Measurements from ENCODE around the gene MRPL21.

The MRPL21 gene

GRCh38 chr11:68923614-68924013 is 20.0 kb upstream of the MRPL21 start:
- H3K4me3 ChIP-seq (ENCODE audit: low read length), result no peak overlapping the region
- peaks cover 34% of the 10 kb centered on the region for H3K4me1 ChIP-seq (ENCODE audit: control insufficient read depth, insufficient read depth, low read length)
- no peak overlapping the region for H3K9ac ChIP-seq (ENCODE audit: low read length)
- H3K27ac ChIP-seq (ENCODE audit: low read depth, low read length), result peak overlapping the region; percentile 83
- no peaks in the 10 kb centered on the region for H3K27me3 ChIP-seq (ENCODE audit: control insufficient read depth, insufficient read depth, low read length)
- peaks cover 16% of the 10 kb centered on the region for H3K36me3 ChIP-seq (ENCODE audit: control insufficient read depth, insufficient read depth, low read length)

GRCh38 chr11:68916439-68916838 is 12.8 kb upstream of the MRPL21 start:
- Histone ChIP-seq H3K36me3 (ENCODE audit: control insufficient read depth, insufficient read depth, low read length) (peaks cover 28% of the 10 kb centered on the region), H3K4me3 (ENCODE audit: low read length) (no peak overlapping the region), H3K27me3 (ENCODE audit: control insufficient read depth, insufficient read depth, low read length) (no peaks in the 10 kb centered on the region), H3K9ac (ENCODE audit: low read length) (no peak overlapping the region), H3K4me1 (ENCODE audit: control insufficient read depth, insufficient read depth, low read length) (peaks cover 4% of the 10 kb centered on the region), H3K27ac (ENCODE audit: low read depth, low read length) (no peak overlapping the region)

GRCh38 chr11:68914761-68915160 is 11.1 kb upstream of the MRPL21 start:
- no peaks in the 10 kb centered on the region for H3K27me3 ChIP-seq (ENCODE audit: control insufficient read depth, insufficient read depth, low read length)
- H3K4me1 ChIP-seq (ENCODE audit: control insufficient read depth, insufficient read depth, low read length), result no peaks in the 10 kb centered on the region
- H3K36me3 ChIP-seq (ENCODE audit: control insufficient read depth, insufficient read depth, low read length), result peaks cover 38% of the 10 kb centered on the region
- H3K27ac ChIP-seq (ENCODE audit: low read depth, low read length), result no peak overlapping the region
- H3K4me3 ChIP-seq (ENCODE audit: low read length), result no peak overlapping the region
- H3K9ac ChIP-seq (ENCODE audit: low read length), result no peak overlapping the region

DNA sequence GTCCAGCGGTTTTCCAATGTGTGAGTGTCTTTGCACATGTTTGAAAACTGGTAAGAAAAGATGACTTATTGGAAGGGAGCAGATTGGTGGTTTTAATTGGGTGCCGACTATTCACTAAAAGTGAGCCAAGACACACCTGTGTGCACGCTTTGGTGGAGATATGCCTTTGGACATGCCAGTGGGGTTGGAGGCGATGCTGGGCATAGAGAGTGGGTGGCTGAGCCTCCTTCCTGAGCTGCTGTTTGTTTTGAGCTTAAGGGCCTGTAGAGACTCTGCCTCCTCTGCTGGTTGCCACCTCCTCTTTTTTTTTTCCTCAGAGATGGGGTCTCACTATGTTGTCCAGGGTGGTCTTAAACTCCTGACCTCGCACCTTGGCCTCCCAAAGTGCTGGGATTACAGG is 9.6 kb upstream of the MRPL21 start:
- Histone ChIP-seq H3K4me1 (ENCODE audit: control insufficient read depth, insufficient read depth, low read length) (no peaks in the 10 kb centered on the region), H3K27ac (ENCODE audit: low read depth, low read length) (no peak overlapping the region), H3K9ac (ENCODE audit: low read length) (no peak overlapping the region), H3K27me3 (ENCODE audit: control insufficient read depth, insufficient read depth, low read length) (no peaks in the 10 kb centered on the region), H3K36me3 (ENCODE audit: control insufficient read depth, insufficient read depth, low read length) (peaks cover 43% of the 10 kb centered on the region), H3K4me3 (ENCODE audit: low read length) (no peak overlapping the region)

DNA sequence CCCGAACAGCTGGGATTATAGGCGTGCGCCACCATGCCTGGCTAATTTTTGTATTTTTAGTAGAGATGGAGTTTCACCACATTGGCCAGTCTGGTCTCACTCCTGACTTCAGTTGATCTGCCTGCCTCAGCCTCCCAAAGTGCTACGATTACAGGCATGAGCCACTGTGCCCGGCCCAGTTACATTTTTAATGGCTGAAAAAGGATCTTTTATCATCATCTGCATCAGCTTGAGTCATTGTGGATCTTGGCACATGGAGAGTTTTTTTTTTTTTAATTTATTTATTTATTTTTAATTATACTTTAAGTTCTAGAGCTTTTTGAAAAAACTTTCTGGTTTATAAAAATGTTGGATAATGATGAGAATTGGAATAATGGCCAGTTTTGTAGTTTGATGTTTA is 8.6 kb upstream of the MRPL21 start:
- H3K27ac ChIP-seq (ENCODE audit: low read depth, low read length), result no peak overlapping the region
- H3K9ac ChIP-seq (ENCODE audit: low read length), result no peak overlapping the region
- peaks cover 45% of the 10 kb centered on the region for H3K36me3 ChIP-seq (ENCODE audit: control insufficient read depth, insufficient read depth, low read length)
- no peak overlapping the region for H3K4me3 ChIP-seq (ENCODE audit: low read length)
- H3K4me1 ChIP-seq (ENCODE audit: control insufficient read depth, insufficient read depth, low read length), result no peaks in the 10 kb centered on the region
- H3K27me3 ChIP-seq (ENCODE audit: control insufficient read depth, insufficient read depth, low read length), result no peaks in the 10 kb centered on the region

GRCh38 chr11:68911731-68912130 is 8.1 kb upstream of the MRPL21 start:
- H3K27ac ChIP-seq (ENCODE audit: low read depth, low read length), result no peak overlapping the region
- H3K9ac ChIP-seq (ENCODE audit: low read length), result no peak overlapping the region
- no peak overlapping the region for H3K4me3 ChIP-seq (ENCODE audit: low read length)
- H3K4me1 ChIP-seq (ENCODE audit: control insufficient read depth, insufficient read depth, low read length), result no peaks in the 10 kb centered on the region
- H3K27me3 ChIP-seq (ENCODE audit: control insufficient read depth, insufficient read depth, low read length), result no peaks in the 10 kb centered on the region
- H3K36me3 ChIP-seq (ENCODE audit: control insufficient read depth, insufficient read depth, low read length), result peaks cover 48% of the 10 kb centered on the region

GRCh38 chr11:68910965-68911364 is 7.3 kb upstream of the MRPL21 start:
- Histone ChIP-seq H3K36me3 (ENCODE audit: control insufficient read depth, insufficient read depth, low read length) (peaks cover 42% of the 10 kb centered on the region), H3K4me3 (ENCODE audit: low read length) (no peak overlapping the region), H3K9ac (ENCODE audit: low read length) (no peak overlapping the region), H3K4me1 (ENCODE audit: control insufficient read depth, insufficient read depth, low read length) (no peaks in the 10 kb centered on the region), H3K27me3 (ENCODE audit: control insufficient read depth, insufficient read depth, low read length) (no peaks in the 10 kb centered on the region), H3K27ac (ENCODE audit: low read depth, low read length) (no peak overlapping the region)

GRCh38 chr11:68908273-68908672 is 4.6 kb upstream of the MRPL21 start:
- H3K36me3 ChIP-seq (ENCODE audit: control insufficient read depth, insufficient read depth, low read length), result peaks cover 33% of the 10 kb centered on the region
- H3K4me3 ChIP-seq (ENCODE audit: low read length), result no peak overlapping the region
- H3K9ac ChIP-seq (ENCODE audit: low read length), result no peak overlapping the region
- H3K27me3 ChIP-seq (ENCODE audit: control insufficient read depth, insufficient read depth, low read length), result no peaks in the 10 kb centered on the region
- no peak overlapping the region for H3K27ac ChIP-seq (ENCODE audit: low read depth, low read length)
- H3K4me1 ChIP-seq (ENCODE audit: control insufficient read depth, insufficient read depth, low read length), result peaks cover 7% of the 10 kb centered on the region

DNA sequence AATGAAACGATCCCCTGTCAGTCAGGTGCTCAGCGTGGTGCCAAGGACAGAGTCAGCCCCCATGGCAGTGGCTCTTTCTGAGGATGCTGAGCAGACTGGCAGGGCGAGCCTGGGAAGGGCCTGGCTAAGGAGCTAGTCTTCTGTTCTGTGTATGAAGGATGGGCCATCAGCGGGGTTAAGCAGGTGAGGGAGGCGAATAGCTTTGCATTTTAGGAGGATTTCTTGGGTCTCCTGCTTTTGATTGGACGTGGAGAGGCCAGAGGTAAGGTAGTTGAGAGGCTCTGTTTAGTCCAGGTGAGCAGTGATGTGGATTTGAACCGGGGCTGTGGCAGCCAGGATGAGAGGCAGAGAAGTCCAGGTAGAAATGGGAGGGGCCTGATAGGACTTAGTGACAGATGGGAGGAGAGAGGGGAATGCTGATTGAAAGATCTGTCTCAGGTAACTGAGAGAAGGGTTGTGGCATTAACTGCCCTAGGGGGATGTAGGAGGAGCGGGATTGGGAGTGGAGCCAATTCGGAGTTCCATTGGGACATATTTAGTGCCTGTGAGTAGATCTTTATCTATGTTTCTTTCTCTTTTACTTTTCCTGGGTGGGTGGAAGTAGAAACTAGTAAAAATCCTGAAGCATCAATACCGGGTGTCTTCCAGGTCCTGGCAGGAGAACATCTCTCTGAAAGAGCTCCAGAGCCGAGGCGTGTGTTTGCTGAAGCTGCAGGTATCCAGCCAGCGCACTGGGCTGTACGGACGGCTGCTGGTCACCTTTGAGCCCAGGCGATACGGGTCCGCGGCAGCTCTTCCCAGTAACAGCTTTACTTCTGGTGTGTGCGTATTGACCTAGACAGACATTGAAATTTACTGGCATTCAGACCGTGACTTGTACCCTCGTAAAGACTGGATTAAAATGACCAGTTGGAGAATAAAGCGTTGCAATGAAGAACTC is 2.1 kb upstream of the MRPL21 start:
- peaks cover 15% of the 10 kb centered on the region for H3K4me1 ChIP-seq (ENCODE audit: control insufficient read depth, insufficient read depth, low read length)
- H3K27ac ChIP-seq (ENCODE audit: low read depth, low read length), result no peak overlapping the region
- H3K36me3 ChIP-seq (ENCODE audit: control insufficient read depth, insufficient read depth, low read length), result peaks cover 21% of the 10 kb centered on the region
- H3K4me3 ChIP-seq (ENCODE audit: low read length), result peak overlapping the region; percentile 100
- H3K9ac ChIP-seq (ENCODE audit: low read length), result no peak overlapping the region
- no peaks in the 10 kb centered on the region for H3K27me3 ChIP-seq (ENCODE audit: control insufficient read depth, insufficient read depth, low read length)

GRCh38 chr11:68904248-68904847 is 716 bp upstream of the MRPL21 start:
- H3K27ac ChIP-seq (ENCODE audit: low read depth, low read length), result peak overlapping the region; percentile 90
- peak overlapping the region; percentile 39 for H3K9ac ChIP-seq (ENCODE audit: low read length)
- H3K27me3 ChIP-seq (ENCODE audit: control insufficient read depth, insufficient read depth, low read length), result no peaks in the 10 kb centered on the region
- peak overlapping the region; percentile 100 for H3K4me3 ChIP-seq (ENCODE audit: low read length)
- peaks cover 16% of the 10 kb centered on the region for H3K36me3 ChIP-seq (ENCODE audit: control insufficient read depth, insufficient read depth, low read length)
- H3K4me1 ChIP-seq (ENCODE audit: control insufficient read depth, insufficient read depth, low read length), result peaks cover 15% of the 10 kb centered on the region

- H3K27ac ChIP-seq (ENCODE audit: low read depth, low read length), result no peak overlapping the region
- no peak overlapping the region for H3K4me3 ChIP-seq (ENCODE audit: low read length)
- no peaks in the 10 kb centered on the region for H3K27me3 ChIP-seq (ENCODE audit: control insufficient read depth, insufficient read depth, low read length)
- peaks cover 20% of the 10 kb centered on the region for H3K36me3 ChIP-seq (ENCODE audit: control insufficient read depth, insufficient read depth, low read length)
- H3K4me1 ChIP-seq (ENCODE audit: control insufficient read depth, insufficient read depth, low read length), result peaks cover 15% of the 10 kb centered on the region
- H3K9ac ChIP-seq (ENCODE audit: low read length), result no peak overlapping the region
These were observed 2.7 kb downstream of the MRPL21 start for GRCh38 chr11:68900835-68901381.

DNA sequence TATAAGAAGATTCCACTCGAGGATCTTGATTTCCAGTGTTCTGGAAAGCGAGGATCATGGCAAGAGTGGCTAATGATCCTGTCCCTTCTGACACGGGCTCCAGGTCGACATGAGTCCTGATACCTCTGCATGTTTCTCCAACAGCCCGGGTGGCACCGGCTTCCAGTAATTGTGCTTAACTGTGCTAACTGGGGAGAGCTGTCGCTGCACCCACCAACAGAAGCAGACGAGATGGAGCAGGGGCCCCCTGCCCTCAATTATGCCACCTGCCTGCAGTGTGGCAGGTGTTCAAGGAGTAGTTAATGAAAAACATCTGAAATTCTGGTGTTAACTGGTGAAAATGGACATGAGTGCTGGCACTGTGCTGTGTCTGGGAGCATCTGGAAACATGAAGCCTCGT is 6.2 kb downstream of the MRPL21 start:
- H3K4me3 ChIP-seq (ENCODE audit: low read length), result no peak overlapping the region
- no peaks in the 10 kb centered on the region for H3K27me3 ChIP-seq (ENCODE audit: control insufficient read depth, insufficient read depth, low read length)
- no peaks in the 10 kb centered on the region for H3K4me1 ChIP-seq (ENCODE audit: control insufficient read depth, insufficient read depth, low read length)
- no peak overlapping the region for H3K9ac ChIP-seq (ENCODE audit: low read length)
- peaks cover 34% of the 10 kb centered on the region for H3K36me3 ChIP-seq (ENCODE audit: control insufficient read depth, insufficient read depth, low read length)
- H3K27ac ChIP-seq (ENCODE audit: low read depth, low read length), result no peak overlapping the region
